ENCODE results near the gene CTBP1.
"Not testable (repeated sequence)": the region's sequence is repeated elsewhere in the genome, so short reads cannot be mapped to it uniquely, and the experiment has no call there.

DNA sequence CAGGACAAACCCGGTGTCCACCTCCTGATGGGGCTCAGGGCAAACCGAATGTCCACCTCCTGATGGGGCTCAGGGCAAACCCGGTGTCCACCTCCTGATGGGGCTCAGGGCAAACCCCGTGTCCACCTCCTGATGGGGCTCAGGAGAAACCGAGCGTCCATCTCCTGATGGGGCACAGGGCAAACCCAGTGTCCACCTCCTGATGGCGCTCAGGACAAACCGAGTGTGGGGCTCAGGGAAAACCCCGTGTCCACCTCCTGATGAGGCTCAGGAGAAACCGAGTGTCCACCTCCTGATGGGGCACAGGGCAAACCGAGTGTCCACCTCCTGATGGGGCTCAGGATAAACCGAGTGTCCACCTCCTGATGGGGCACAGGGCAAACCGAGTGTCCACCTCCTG lies 12.1 kb downstream of the CTBP1 start:
- TF ChIP-seq, protein P1, sequence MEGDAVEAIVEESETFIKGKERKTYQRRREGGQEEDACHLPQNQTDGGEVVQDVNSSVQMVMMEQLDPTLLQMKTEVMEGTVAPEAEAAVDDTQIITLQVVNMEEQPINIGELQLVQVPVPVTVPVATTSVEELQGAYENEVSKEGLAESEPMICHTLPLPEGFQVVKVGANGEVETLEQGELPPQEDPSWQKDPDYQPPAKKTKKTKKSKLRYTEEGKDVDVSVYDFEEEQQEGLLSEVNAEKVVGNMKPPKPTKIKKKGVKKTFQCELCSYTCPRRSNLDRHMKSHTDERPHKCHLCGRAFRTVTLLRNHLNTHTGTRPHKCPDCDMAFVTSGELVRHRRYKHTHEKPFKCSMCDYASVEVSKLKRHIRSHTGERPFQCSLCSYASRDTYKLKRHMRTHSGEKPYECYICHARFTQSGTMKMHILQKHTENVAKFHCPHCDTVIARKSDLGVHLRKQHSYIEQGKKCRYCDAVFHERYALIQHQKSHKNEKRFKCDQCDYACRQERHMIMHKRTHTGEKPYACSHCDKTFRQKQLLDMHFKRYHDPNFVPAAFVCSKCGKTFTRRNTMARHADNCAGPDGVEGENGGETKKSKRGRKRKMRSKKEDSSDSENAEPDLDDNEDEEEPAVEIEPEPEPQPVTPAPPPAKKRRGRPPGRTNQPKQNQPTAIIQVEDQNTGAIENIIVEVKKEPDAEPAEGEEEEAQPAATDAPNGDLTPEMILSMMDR (conservative IDR thresholded peaks at IDR 0.05 in 1 of 2, IDR thresholded peaks at IDR 0.05 in 1 of 2; ENCODE audit: extremely low read depth in 1 of 2, insufficient read depth in 1 of 2, low read depth in 1 of 2, low read length in 2 of 2), result not testable (repeated sequence)
- TF ChIP-seq EZH2 (IDR thresholded peaks at IDR 0.05; ENCODE audit: borderline replicate concordance, low read length), result not testable (repeated sequence)
